Measurements from ENCODE around the gene SASS6. TPM values are rescaled to one million over a fixed set of nuclear protein-coding genes. Genes with fewer than 3 reads are reported as not detected.

SASS6 gene
- polyA plus RNA-seq, 1 of the 3 experiments (the other 2 are of a cell fraction): 0.48 TPM

DNA sequence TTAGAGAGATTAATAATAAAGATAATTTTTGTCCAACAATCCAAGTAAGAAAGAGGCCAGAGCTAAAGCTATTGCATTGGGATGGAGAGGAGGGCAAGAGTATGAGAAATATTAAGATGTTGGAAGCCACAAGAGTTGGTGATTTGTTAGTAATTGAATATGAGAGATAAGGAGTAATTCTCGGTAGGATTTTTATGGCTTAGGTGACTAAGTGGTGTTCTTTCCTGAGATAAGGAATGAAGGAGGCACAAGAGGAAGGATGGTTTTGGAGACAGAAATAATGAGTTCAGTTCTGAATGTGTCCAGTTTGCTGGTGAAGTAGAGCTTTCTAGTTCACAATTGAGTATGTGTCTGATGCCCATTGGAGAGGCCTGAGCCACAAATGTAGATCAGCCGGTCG lies 9.6 kb upstream of the SASS6 start:
- Histone ChIP-seq H3K4me2 (no peak overlapping the region), H3K4me3 (ENCODE audit: low read depth in 2 of 2, low read length in 1 of 2) (no peak overlapping the region), H3K27me3 (ENCODE audit: insufficient read depth) (no peaks in the 10 kb centered on the region), H3K9me2 (no peaks in the 10 kb centered on the region), H3K79me2 (ENCODE audit: insufficient read depth) (no peaks in the 10 kb centered on the region; the same call in 1 of the 2 replicates), H2AFZ (ENCODE audit: low read depth) (no peak overlapping the region), H3K36me3 (replicated peaks in 1 of 2; ENCODE audit: control insufficient read depth in 1 of 2, insufficient read depth in 2 of 2, low read length in 1 of 2) (peaks cover 94 to 97% of the 10 kb centered on the region in 2 experiments), H3K9ac (no peak overlapping the region), H4K20me1 (ENCODE audit: insufficient read depth) (no peaks in the 10 kb centered on the region), H3K9me3 (no peaks in the 10 kb centered on the region), H3K4me1 (ENCODE audit: control insufficient read depth in 1 of 2, insufficient read depth in 2 of 2, low read depth in 1 of 2, low read length in 1 of 2) (no peaks in the 10 kb centered on the region; a peak in 1 of 4 replicates), H3K27ac (ENCODE audit: low read depth in 2 of 2, low read length in 1 of 2) (no peak overlapping the region), H3F3A (replicated peaks; ENCODE audit: insufficient read depth) (peaks cover 5% of the 10 kb centered on the region)
- 94% methylated on average over 3 of the region's 3 CpGs for WGBS (ENCODE audit: low lambda C conversion rate)
- no peak for DNase-seq
- TF ChIP-seq, protein P1, sequence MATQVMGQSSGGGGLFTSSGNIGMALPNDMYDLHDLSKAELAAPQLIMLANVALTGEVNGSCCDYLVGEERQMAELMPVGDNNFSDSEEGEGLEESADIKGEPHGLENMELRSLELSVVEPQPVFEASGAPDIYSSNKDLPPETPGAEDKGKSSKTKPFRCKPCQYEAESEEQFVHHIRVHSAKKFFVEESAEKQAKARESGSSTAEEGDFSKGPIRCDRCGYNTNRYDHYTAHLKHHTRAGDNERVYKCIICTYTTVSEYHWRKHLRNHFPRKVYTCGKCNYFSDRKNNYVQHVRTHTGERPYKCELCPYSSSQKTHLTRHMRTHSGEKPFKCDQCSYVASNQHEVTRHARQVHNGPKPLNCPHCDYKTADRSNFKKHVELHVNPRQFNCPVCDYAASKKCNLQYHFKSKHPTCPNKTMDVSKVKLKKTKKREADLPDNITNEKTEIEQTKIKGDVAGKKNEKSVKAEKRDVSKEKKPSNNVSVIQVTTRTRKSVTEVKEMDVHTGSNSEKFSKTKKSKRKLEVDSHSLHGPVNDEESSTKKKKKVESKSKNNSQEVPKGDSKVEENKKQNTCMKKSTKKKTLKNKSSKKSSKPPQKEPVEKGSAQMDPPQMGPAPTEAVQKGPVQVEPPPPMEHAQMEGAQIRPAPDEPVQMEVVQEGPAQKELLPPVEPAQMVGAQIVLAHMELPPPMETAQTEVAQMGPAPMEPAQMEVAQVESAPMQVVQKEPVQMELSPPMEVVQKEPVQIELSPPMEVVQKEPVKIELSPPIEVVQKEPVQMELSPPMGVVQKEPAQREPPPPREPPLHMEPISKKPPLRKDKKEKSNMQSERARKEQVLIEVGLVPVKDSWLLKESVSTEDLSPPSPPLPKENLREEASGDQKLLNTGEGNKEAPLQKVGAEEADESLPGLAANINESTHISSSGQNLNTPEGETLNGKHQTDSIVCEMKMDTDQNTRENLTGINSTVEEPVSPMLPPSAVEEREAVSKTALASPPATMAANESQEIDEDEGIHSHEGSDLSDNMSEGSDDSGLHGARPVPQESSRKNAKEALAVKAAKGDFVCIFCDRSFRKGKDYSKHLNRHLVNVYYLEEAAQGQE (IDR thresholded peaks at IDR 0.05; ENCODE audit: low read depth, low read length): no peak
- TF ChIP-seq, protein P2, sequence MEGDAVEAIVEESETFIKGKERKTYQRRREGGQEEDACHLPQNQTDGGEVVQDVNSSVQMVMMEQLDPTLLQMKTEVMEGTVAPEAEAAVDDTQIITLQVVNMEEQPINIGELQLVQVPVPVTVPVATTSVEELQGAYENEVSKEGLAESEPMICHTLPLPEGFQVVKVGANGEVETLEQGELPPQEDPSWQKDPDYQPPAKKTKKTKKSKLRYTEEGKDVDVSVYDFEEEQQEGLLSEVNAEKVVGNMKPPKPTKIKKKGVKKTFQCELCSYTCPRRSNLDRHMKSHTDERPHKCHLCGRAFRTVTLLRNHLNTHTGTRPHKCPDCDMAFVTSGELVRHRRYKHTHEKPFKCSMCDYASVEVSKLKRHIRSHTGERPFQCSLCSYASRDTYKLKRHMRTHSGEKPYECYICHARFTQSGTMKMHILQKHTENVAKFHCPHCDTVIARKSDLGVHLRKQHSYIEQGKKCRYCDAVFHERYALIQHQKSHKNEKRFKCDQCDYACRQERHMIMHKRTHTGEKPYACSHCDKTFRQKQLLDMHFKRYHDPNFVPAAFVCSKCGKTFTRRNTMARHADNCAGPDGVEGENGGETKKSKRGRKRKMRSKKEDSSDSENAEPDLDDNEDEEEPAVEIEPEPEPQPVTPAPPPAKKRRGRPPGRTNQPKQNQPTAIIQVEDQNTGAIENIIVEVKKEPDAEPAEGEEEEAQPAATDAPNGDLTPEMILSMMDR (IDR thresholded peaks at IDR 0.05): no peak
- TF ChIP-seq ELF1 (IDR thresholded peaks at IDR 0.05) (no peak), MEF2A (IDR thresholded peaks at IDR 0.05; ENCODE audit: borderline replicate concordance, low read depth) (no peak), EZH2phosphoT487 (IDR thresholded peaks at IDR 0.05; ENCODE audit: borderline replicate concordance, low read depth) (no peak)
- TF ChIP-seq, protein P3, sequence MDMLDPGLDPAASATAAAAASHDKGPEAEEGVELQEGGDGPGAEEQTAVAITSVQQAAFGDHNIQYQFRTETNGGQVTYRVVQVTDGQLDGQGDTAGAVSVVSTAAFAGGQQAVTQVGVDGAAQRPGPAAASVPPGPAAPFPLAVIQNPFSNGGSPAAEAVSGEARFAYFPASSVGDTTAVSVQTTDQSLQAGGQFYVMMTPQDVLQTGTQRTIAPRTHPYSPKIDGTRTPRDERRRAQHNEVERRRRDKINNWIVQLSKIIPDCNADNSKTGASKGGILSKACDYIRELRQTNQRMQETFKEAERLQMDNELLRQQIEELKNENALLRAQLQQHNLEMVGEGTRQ (IDR thresholded peaks at IDR 0.05; ENCODE audit: borderline replicate concordance, low read depth, low read length): no peak
- POLR2A ChIA-PET: no interaction called here
- CTCF ChIA-PET: no interaction called here

DNA sequence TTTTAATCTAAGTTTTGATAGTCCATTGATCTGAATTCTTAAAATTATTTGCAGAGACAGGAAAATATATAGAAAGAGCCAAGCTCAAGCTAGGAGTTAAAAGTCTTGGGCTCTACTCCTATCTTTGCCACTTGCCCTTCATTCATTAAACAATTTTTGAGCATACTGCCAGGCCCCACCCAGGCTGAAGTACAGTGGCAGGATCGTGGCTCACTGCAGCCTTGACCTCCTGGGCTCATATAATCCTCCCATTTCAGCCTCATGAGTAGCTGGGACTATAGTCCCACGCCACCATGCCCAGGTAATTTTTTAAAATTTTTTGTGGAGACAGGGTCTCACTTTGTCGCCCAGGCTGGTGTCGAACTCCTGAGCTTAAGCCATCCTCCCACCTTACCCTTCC lies 8.5 kb upstream of the SASS6 start:
- Histone ChIP-seq H3K79me2 (ENCODE audit: insufficient read depth) (no peaks in the 10 kb centered on the region; the same call in 1 of the 2 replicates), H3K4me2 (no peak overlapping the region), H3K4me3 (ENCODE audit: low read depth in 2 of 2, low read length in 1 of 2) (no peak overlapping the region), H3K9me3 (no peaks in the 10 kb centered on the region), H3K36me3 (replicated peaks in 1 of 2; ENCODE audit: control insufficient read depth in 1 of 2, insufficient read depth in 2 of 2, low read length in 1 of 2) (peaks cover 94 to 95% of the 10 kb centered on the region in 2 experiments), H3K27ac (ENCODE audit: low read depth in 2 of 2, low read length in 1 of 2) (no peak overlapping the region), H3K9ac (no peak overlapping the region), H4K20me1 (ENCODE audit: insufficient read depth) (no peaks in the 10 kb centered on the region), H3K4me1 (ENCODE audit: control insufficient read depth in 1 of 2, insufficient read depth in 2 of 2, low read depth in 1 of 2, low read length in 1 of 2) (no peaks in the 10 kb centered on the region; a peak in 1 of 4 replicates), H3K27me3 (ENCODE audit: insufficient read depth) (no peaks in the 10 kb centered on the region), H3K9me2 (no peaks in the 10 kb centered on the region), H2AFZ (ENCODE audit: low read depth) (no peak overlapping the region), H3F3A (replicated peaks; ENCODE audit: insufficient read depth) (peaks cover 2% of the 10 kb centered on the region)
- ChIA-PET CTCF (no interaction called here), POLR2A (no interaction called here)
- TF ChIP-seq, protein P1 (IDR thresholded peaks at IDR 0.05; ENCODE audit: low read depth, low read length): no peak
- TF ChIP-seq RCOR1 (IDR thresholded peaks at IDR 0.05; ENCODE audit: low read length): no peak
- TF ChIP-seq RXRA (IDR thresholded peaks at IDR 0.05; ENCODE audit: borderline replicate concordance, low read depth): no peak
- no peak for TF ChIP-seq POLR2AphosphoS5 (IDR thresholded peaks at IDR 0.05; ENCODE audit: low read depth, low read length)
- TF ChIP-seq, protein P4, sequence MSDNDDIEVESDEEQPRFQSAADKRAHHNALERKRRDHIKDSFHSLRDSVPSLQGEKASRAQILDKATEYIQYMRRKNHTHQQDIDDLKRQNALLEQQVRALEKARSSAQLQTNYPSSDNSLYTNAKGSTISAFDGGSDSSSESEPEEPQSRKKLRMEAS (IDR thresholded peaks at IDR 0.05; ENCODE audit: low read depth): no peak
- TF ChIP-seq SIN3A (IDR thresholded peaks at IDR 0.05; ENCODE audit: borderline replicate concordance, low read depth, low read length): no peak
- TF ChIP-seq, protein P2 (IDR thresholded peaks at IDR 0.05): no peak
- no peak for TF ChIP-seq FOXM1 (IDR thresholded peaks at IDR 0.05; ENCODE audit: low read depth)
- no peak for TF ChIP-seq TEAD4 (IDR thresholded peaks at IDR 0.05; ENCODE audit: borderline replicate concordance, insufficient read depth)
- WGBS (ENCODE audit: low lambda C conversion rate): 95% methylated on average over 4 of the region's 4 CpGs
- DNase-seq: no peak
